ENCODE measurements around the gene ERICH3.

GRCh38 chr1:74686928-74687327 lies 13.3 kb upstream of the ERICH3 start:
- no peak for TF ChIP-seq CTCF (conservative IDR thresholded peaks at IDR 0.05 in 1 of 2, IDR thresholded peaks at IDR 0.05 in 1 of 2; ENCODE audit: low read depth in 1 of 2, low read length in 2 of 2)
- no peak for TF ChIP-seq EZH2 (IDR thresholded peaks at IDR 0.05; ENCODE audit: low read length, missing control alignments)
